HL-60/S4 treated with retinoic acid at 250 ng/mL for 4 days and 3 days (cell line): Measurements from ENCODE around the gene CD2BP2.

Experiments used
- in situ Hi-C: fragments of 300-500 bp; cut with MboI; formaldehyde crosslinking; loops from 2 replicates; pipeline ENCODE4 v1.7.0; 2022; ENCODE audit warnings: low sequenced_read_pairs

The CD2BP2 gene

DNA sequence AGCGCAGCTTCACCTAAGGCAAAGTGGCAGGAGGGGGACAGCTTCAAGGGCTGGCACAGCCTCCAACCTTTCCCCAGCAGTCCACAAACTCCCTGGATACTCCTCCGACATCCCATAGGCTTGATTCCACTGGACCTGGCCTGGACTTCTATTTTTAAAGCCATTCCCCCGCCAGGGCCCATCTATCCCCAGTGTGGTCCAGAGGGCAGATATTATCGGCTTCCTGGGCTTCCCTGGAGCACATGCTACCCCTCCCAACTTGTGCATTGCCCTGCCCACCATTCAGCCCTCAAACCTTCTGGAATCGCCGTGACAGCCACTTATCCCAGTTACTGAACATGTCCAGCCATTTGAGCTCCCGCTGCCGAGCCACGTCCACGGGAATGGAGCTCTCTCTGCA is 10.1 kb upstream of the CD2BP2 start:
- in situ Hi-C loops: no loop called here

DNA sequence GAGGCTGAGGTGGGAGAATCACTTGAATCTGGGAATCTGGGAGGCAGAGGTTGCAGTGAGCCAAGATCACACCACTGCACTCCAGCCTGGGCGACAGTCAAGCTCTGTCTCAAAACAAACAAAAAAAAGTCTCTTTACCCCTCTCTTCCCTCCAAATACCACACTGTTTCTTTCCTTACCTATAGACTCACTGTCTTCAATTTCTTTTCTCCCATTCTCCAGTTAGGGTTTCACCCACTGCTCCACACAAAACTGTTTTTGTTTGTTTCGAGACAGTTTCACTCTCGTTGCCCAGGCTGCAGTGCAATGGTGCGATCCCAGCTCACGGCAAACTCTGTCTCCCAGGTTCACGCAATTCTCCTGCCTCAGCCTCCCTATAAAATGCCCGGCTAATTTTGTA is 6.1 kb upstream of the CD2BP2 start:
- in situ Hi-C loops: no loop called here

DNA sequence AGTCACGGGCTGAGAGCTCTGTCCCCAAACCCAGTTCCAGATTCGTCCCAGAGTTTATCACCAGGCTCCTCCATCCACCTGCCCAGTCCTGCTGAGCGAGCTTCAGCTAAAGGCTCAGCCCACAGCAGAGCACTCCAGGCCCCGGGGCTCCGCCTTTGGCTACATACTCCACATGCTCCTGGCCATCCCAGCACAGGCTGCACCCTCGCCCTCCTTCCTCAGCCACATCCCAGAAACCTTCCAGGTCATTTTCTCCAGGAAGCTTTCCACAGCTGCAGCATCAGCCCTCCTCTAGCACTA is 4.7 kb upstream of the CD2BP2 start:
- in situ Hi-C loops: no loop called here

DNA sequence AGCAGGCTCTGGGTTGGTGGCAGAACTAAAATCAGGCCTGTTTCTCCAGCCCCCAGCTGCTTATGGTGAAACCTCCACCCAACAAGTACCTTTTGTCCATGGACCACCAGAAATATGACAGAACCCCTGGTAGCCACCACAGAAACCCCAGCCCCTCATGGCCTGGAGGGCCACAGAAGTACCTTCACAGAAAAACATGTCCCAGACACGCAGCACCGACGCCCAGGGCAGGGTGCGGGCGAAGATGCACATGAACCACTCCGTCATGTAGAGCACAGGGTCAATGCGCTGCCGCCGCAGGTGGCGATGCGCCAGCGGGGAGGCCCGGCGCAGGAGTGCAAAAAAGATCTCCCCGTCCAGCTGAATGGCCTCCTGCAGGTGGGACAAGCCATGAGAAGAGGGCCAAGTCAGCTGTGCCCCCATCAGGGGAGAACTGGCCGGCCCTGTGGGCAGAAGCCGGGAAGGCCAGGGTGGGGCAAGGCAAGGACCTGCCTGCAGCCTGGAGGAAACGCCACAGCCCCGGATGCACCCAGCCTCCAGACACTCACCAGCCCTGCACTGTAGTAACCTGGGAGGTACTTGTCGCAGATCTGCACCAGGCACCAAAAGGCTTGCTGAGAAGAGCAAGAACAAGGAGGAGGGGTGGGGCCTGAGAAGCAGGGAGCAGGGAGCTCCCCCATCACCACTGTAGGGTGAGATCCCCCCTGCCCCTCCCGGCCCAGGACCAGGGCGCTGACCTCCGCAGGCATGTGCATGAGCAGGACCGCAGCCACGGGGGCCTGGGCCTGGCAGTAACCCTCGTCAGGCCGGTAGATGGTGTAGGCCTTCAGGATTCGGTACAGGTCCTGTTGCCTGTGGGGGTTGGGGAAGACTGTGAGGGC is 4.1 kb upstream of the CD2BP2 start:
- in situ Hi-C loops: no loop called here

DNA sequence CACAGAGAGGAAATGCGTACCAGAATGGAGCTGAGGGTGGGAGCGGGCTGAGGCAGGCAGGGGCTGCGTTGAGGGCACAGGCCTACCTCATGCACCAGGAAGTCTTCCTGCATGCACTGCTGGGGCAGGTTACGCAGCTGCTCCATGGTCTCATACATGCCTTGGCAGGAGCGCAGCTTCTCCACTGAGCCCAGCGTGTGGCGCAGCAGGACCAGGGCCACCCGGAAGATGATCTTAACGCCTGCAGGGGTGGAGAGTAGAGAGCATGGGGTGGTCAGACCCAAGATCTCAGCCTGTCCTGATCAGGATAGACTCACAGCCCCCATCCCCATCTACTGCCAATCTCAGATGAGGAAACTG is 3.4 kb upstream of the CD2BP2 start:
- in situ Hi-C loops: no loop called here

DNA sequence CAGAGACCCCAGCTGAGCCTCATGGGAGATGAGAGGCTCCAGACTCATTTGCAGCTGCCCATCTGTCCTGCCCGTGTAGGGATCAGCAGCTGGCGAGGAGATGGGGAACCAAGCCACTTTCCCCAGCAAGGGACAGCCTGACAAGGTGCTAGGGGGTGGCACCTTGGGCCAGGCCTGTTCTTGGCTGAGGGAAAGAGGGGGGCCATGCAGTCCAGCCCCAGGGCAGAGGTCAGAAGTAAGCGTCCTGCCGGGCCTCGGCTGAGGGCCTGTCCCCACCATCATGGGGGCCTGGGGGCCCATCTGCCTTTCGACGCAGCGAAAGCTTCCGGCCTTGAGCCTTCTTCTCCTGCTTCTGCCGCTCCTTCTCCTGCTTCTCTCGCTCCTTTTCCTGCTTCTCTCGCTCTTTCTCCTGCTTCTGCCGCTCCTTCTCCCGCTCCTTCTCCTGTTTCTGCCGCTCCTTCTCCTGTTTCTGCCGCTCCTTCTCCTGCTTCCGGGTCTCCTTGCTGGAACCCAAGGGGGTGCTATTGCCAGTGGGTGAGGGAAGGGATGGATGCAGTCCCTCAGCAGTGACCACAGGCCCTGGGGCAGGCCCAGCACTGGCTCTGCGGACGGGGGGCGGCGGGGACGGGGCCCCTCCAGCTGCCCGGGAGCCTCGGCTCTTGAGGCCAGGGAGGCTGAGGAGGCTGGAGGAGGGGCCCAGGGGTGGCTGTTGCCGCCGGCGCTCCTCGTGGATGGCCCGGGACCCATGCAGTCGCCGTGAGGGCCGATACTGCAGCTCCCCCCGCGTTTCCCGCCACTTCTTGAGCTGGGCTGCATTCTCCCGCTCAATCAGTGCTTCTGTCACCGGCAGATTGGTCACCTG is 2.8 kb upstream of the CD2BP2 start:
- in situ Hi-C loops: no loop called here

DNA sequence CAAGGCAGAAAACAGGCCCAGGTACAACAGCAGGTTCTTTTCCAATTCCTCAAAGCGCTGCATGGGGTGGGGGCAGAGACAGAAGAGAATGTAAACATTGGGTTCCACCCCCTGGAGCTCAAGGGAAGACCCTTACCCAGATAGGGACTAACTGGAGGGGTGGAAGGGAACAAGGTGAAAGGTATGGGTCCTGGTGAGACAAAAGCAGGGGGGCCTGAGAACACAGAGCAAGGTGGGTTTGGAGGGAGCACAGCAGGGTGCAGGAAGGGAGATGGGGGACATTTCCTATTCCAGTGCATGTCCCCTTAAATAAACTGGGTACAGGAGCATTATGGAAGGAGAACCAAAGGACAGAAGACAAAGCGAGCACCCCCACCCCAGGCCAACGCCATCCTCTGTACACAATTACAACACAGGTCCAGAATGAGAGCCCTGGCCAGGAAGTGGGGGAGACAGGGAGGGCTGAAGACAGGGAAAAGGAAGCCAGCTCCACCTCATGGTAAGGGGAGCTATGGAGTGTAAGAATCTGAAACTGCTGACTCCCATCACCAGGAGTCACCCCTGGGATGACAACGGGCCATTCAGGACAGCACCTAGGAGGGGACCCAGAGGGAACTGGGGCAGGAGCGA is 2.1 kb upstream of the CD2BP2 start:
- in situ Hi-C loops: no loop called here

DNA sequence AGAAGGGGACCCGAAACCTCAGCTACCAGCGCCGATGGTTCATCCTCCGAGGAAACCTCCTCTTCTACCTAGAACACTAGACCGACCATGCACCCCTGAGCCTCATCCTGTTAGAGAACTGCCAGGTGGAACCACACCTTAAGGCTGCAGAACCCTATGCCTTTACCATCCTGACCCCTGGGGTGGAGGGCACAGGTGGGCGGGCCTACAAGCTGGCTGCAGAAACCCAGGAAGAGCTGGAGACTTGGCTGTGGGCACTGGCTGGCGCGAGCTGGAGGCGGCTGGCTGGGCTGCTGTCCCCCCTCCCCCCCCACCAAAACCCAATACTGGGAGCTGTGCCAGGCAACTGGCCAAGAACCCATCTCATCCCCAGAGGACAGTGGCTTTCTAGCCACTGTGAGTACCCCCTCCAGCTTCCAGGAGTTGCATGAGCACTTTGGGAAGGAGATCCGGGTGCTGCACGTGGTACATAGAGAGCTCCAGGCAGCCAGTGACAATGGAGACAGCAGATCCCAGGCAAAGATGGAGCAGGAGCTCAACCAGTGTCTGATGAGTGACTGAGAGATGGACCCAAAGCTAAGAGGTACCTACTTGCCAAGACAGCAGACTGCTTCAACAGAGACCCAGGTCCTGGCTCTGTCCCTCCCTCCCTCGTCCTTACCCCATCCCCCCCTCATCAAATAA is 1.4 kb upstream of the CD2BP2 start:
- in situ Hi-C loops: no loop called here

DNA sequence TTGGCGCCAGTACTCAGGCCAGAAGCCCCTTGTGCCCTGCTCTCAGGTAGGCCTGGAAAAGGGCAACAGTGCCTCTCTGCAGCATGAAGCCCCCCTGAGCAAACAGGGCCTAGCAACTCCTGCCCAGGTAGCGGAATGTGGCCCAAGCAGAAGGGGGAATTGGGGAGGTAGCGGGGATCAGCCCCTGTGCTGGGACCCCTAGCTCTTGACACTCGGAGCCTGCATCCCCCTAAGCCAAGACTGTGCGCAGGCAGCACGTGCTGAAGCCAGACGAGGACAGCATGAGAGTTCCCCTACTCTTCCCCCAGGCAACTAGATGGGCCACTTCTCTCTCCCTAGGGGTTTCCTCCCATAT is 823 bp upstream of the CD2BP2 start:
- in situ Hi-C loops: no loop called here

DNA sequence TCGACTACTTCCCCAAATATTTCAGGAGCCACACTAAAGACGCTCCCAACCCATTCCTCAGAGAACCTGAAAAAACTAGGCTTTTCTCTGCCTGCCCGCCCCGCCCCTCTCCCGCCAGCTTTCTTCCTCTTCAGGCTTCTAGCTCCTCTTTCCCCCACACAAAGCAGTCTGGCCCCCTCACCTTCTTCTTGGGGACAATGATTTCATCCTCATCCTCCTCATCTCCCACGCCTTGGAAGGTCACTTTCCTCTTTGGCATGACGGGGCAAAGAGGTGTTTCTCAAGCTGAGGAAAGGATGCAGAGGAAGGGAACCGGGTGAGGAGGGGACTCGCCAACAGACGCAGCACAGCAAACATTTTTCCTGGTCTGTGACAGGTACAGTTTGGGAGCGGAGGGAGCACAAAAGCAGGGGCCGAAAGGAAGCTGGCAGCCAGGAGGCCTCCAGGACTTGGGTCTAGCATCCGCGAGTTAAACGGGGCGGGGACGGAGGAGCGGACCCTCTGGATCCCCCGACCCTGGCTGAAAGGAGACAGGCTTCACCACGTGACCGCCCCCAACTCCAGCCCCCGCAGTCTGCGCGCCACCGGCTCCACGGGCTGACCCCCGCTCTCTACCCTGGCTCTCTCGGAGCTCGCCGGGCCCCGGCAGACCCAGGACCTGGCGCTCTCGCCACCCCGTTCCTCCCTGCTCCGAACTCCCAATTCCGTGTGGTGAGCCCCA is 525 bp downstream of the CD2BP2 start:
- in situ Hi-C loops: loop anchor here (5.0 kb wide), 1 partner anchor 48 kb away; no protein-coding TSS in a partner anchor

DNA sequence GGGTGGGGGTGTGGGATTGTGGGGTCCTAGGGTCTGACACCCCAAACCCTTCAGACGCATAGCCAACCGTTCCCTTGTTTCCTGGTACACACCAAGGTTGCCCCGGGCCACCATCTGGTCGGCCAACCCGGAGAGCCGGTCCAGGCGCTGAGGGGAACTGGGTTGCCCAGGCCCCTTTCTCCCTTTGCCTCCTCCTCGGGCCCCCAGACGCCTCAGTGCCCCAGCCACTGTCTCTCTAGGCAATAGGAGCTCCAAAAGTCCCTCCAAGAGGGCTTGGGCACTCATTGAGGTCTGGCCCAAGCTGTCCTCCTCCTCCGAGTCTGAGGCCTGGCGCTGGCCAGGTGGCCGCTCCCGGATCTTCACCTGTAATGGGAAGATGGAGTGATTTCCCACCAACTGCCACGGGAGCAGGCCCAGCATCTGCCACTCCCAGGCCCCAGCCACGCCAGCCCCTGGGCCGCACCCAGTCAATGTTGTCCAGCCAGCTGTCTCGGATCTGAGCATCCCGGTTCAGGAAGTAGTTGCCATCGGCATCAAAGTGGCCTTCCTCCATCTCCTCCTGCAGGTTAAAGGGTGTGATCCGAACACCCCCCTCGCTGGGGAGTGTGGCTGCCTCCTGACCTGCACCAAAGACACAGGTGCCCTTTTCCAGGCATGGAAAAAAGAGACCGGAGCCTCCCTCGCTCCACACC is 1.5 kb downstream of the CD2BP2 start:
- in situ Hi-C loops: loop anchor here (5.0 kb wide), 1 partner anchor 49 kb away; no protein-coding TSS in a partner anchor

DNA sequence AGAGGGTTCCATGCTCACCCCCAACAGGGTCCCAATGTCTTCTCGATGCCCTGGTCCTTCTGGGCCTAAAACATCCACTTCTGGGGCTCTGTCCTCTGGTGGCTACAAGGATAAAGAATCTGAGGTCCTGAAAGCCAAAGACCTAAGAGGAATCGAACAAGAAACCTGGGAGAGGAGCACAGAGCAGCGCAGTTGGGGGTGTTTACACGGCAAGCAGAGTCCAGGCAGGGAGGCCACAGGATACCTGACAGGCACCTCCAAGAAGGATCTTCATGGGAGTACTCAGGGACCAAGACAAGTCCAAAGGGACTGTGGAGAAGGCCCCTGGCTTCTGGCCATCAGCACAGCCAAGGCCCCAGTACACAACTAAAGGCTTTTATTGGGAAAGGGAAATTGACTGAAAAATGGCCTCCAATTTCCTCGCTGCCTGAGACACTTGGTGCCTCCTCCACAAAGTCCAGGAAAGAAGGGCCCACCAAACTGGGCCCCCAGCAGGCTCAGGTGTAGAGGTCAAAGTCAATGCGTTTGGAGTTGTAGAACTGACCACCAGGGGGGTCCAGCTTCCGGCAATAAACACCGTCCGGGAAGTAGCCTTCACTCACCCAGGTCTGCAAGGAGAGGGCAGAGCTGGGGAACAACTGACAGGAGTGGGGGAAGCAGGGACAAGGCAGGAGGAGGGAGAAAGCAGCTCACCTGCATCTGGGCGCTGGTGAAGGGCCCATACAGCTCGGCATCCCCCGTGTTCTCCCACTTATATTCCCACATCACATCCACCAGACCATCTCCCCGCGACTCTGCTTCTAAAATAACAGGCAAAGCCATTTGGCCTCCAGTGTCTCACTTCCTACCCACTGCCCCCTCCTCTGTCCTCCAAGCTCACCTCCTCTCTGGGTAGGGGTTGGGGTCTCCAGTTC is 2.4 kb downstream of the CD2BP2 start:
- in situ Hi-C loops: loop anchor here (5.0 kb wide), 1 partner anchor 50 kb away; no protein-coding TSS in a partner anchor

DNA sequence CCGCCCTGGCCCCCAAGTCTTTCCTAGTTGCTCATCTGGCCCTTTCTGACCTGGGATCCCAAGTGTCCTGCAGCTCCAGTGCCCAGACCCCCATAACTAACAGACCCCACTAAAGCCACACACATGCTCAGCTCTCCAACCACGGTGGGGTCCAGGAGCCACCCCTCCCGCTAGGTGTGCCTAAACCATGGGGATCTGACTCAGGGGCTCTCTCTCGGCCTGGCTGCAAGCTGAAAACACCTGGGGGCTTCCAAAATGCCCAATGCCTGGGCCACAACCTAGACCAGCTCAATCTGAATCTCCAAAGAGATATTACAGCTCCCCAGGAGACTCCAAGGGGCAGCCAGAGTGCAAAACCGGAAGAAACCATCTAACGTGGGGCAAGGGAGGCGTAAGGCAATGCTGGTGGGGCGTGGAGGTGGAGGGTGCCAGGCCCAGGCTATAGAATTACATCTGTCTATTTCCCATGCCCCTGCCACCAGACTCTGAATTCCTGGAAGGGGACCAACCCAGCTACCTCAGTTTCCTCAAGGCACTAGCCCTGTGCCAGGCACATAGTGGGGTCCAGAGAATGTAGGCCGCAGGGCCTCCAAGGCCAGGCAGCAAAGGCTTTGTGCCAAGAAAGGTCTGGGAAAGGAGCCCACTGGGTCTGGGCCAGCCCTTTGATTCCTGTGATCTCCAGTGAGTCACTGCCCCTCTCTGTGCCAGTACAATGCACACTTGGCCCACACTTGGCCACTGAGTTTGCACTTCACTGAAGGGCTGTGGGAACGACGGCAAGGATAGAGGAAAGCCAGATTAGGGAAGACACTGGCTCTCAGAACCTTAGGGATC is 3.3 kb downstream of the CD2BP2 start:
- in situ Hi-C loops: loop anchor here (5.0 kb wide), 1 partner anchor 50 kb away; no protein-coding TSS in a partner anchor

DNA sequence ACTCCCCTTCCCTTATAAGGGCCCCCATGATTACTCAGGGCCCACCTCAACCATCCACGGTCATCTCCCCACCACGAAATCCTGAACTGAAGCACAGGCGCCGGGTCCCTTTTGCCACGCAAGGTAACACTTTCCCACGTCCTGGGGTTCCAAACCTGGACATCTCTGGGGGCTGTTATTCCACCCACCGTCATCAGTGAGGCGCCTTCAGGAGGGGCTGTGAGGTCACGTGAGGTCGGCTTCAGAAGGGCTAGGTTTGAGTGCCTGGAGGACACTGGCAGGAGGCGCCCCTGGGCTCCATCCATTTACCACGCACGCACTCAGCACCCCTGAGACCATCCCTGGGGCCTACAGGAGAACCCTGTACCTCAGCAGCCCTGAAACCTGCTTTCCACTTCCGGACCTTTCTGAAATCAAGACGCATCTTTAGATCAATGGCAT is 4.1 kb downstream of the CD2BP2 start:
- in situ Hi-C loops: loop anchor here (5.0 kb wide), 1 partner anchor 51 kb away; no protein-coding TSS in a partner anchor

DNA sequence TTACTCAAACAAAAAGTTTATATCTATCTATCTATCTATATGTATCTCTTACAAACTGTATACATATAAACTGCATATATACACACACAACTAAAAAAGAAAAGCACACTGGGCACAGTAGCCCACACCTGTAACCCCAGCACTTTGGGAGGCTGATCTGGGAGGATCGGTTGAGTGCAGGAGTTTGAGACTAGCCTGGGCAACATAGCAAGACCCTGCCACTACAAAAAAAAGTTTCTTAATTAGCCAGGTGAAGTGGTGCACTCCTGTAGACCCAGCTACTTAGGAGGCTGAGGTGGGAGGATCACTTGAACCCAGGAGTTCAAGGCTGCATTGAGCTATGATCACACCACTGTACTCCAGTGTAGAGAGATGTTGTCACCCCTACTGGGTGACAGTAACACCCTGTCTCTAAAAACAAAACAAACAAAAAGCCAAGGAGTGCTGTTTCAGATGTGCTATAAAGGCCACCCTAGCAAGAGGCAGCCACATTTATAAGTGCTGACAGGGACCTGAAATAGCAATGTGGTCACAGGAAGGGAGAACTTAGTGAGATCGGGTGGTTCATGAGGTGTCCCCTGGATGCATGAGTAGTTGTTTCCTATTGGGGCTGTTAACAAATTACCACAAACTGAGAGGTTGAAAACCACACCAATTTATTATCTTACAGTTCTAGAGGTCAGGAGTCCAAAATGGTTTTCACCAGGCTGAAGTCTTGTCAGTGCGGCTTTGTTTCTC is 4.8 kb downstream of the CD2BP2 start:
- in situ Hi-C loops: loop anchor here (5.0 kb wide), 1 partner anchor 52 kb away; no protein-coding TSS in a partner anchor

DNA sequence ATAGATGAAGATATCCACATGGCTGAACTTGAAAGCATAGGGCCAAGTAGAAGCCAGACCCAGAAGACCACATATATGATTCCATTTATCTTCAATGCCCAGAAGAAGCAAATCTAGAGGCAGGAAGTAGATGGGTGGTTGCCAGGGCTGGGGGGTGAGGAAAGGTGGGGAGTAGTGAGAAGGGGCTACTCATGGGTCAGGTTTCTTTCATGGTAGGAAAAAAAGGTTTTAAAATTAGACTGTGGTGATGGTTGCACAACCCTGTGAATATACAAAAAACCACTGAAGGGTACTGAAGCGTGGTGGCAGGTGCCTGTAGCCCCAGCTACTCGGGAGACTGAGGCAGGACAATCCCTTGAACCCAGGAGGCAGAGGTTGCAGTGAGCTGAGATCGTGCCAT is 5.4 kb downstream of the CD2BP2 start:
- in situ Hi-C loops: loop anchor here (5.0 kb wide), 1 partner anchor 53 kb away; no protein-coding TSS in a partner anchor

DNA sequence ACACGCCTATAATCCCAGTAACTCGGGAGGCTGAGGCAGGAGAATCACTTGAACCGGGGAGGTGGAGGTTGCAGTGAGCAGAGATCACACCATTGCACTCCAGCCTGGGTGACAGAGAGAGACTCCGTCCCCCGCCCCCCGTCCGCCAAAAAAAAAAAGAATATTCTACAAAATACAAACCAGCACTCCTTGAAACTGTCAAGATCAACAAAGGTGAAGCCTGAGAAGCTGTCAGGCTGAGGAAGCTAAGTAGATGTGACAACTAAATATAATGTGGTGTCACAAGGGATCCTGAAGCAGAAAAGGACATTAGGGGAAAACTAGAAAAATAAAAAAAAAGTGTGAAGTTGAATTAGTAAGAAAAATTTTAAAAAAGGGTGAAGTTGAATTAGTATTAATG is 6.2 kb downstream of the CD2BP2 start:
- in situ Hi-C loops: no loop called here
